ENCODE data around the gene SMARCB1. TPM values are rescaled to one million over a fixed set of nuclear protein-coding genes. Genes with fewer than 3 reads are reported as not detected.
"Not testable (repeated sequence)": the region's sequence is repeated elsewhere in the genome, so short reads cannot be mapped to it uniquely, and the experiment has no call there.

Gene SMARCB1
- total RNA-seq, 1 donor: 55.2 TPM

DNA sequence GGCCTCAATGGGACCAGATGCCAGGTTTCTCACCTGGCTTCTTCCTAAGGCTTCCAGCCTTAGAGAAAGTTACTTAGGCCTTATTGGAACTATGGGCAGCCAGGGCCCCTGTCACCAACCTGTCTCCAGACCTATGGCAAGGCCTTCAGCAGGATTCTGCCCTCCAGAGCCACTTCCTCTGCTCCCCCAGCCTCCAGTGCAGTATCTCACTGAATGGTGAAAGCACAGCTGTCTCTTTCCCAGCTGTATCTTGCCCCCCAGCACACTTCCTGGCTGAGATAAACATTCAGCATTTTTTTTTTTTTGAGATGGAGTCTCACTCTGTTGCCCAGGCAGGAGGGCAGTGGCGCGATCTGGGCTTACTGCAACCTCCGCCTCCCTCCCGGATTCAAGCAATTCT lies 72.4 kb downstream of the SMARCB1 start:
- no peak for TF ChIP-seq CTCF (IDR thresholded peaks at IDR 0.05; ENCODE audit: insufficient read depth, low read length)
- DNase-seq (ENCODE audit: low read depth): no peak

GRCh38 chr22:23860187-23860586 lies 73.4 kb downstream of the SMARCB1 start:
- DNase-seq (ENCODE audit: low read depth): not testable (repeated sequence)

More for the DNA sequence above, 72.4 kb downstream of the SMARCB1 start:
- no peak overlapping the region for H3K4me3 ChIP-seq (ENCODE audit: low read depth, low read length)

GRCh38 chr22:23862103-23862502 lies 75.3 kb downstream of the SMARCB1 start:
- no peak overlapping the region for H3K4me3 ChIP-seq (ENCODE audit: low read depth, low read length)
- peak; percentile 76 for TF ChIP-seq CTCF (IDR thresholded peaks at IDR 0.05; ENCODE audit: insufficient read depth, low read length)
- peak; percentile 63 for DNase-seq (ENCODE audit: low read depth)

More at GRCh38 chr22:23860187-23860586, 73.4 kb downstream of the SMARCB1 start:
- not testable (repeated sequence) for H3K4me3 ChIP-seq (ENCODE audit: low read depth, low read length)

GRCh38 chr22:23864499-23865154 lies 77.9 kb downstream of the SMARCB1 start:
- not testable (repeated sequence) for H3K4me3 ChIP-seq (ENCODE audit: low read depth, low read length); DNase-seq (ENCODE audit: low read depth)

- DNase-seq (ENCODE audit: low read depth): no peak
- no peak overlapping the region for H3K4me3 ChIP-seq (ENCODE audit: low read depth, low read length)
- no peak for TF ChIP-seq CTCF (IDR thresholded peaks at IDR 0.05; ENCODE audit: insufficient read depth, low read length)
Observed at GRCh38 chr22:23868580-23868979, 81.8 kb downstream of the SMARCB1 start.

DNA sequence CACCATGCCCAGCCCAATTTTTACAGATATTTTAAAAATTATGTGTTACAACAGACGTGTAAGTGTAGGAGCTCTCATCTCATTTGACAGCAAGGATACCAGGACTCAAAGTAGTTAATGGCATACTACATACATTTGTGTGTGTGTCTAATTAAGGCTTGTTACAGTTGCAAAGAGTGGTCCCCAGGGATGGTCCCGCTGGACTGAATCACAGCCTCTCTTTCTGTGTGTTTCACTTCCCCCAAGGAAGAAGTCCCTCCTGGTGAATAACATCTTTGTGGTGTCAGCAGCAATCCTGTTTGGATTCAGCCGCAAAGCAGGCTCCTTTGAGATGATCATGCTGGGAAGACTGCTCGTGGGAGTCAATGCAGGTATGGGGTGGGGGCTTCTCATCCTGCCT lies 88.1 kb downstream of the SMARCB1 start:
- no peak overlapping the region for H3K4me3 ChIP-seq (ENCODE audit: low read depth, low read length)
- no peak for DNase-seq (ENCODE audit: low read depth)
- TF ChIP-seq CTCF (IDR thresholded peaks at IDR 0.05; ENCODE audit: insufficient read depth, low read length): no peak

DNA sequence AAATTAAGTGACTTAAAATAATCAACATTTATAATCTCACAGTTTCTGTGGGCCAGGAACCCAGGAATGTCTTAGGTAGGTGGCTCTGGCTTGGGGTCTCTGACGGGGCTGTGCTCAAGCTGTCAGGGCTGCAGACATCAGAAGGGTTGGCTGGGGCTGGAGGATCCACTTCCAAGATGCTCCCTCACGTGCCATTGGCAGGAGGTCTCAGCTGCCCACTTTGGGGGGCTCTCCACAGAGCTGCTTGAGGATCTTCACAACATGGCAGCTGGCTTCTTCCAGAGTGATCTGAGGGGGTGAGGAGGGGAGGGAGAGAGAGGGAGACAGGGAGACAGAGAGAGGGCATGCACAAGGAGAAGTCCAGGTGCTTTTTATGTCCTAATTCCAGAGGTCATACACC lies 89.0 kb downstream of the SMARCB1 start:
- DNase-seq (ENCODE audit: low read depth): no peak
- H3K4me3 ChIP-seq (ENCODE audit: low read depth, low read length): no peak overlapping the region
- no peak for TF ChIP-seq CTCF (IDR thresholded peaks at IDR 0.05; ENCODE audit: insufficient read depth, low read length)

DNA sequence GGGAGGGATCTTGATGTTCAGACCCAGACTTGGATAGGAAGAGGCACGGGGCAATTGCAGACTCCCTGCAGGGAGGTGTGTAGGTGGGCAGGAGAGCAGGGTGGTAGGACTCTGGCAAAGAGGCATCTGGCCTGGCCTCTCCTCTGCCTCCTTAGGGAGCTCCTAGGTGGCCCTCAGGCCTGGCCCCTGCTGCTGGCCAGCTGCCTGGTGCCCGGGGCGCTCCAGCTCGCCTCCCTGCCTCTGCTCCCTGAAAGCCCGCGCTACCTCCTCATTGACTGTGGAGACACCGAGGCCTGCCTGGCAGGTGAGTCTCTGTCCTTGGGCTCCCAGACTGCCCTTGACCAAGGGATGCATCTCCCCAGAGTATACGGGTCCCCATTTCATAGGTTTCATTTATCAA lies 90.8 kb downstream of the SMARCB1 start:
- DNase-seq (ENCODE audit: low read depth): no peak
- TF ChIP-seq CTCF (IDR thresholded peaks at IDR 0.05; ENCODE audit: insufficient read depth, low read length): no peak
- H3K4me3 ChIP-seq (ENCODE audit: low read depth, low read length): no peak overlapping the region
